Measurements from ENCODE around the gene METTL26.

DNA sequence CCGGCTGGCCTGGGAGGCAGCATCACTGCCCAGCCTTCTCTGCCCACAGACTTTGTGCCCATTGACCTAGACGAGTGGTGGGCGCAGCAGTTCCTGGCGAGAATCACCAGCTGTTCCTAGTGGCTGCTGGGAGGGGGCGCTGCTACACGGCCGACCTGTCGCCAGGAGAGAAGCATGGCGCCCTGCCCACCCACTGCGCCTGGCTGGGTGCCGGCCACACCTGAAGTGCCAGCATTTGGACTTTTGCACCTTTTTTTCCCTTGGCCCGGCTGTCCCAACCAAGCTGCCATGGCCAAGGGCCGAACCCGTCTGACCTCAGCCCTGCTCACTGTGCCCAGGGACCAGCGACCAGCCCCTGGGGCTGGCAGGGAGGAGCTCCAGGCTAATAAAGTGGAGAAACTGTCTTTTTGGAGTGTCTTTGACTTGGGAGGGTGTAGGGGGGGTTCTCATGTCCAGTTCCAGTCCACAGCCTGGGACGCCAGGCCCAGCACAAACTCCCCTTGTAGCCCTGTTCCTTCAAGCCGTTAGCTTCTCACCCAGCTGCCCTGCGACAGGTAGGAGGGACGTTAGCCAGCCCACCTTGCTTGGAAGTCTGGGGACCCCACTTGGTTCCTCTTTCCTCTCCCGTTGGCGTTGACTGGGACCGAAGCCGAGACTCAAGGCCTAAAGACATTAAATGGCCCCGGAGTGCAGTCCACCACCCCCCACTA, 12.1 kb upstream of the METTL26 start:
- TF ChIP-seq, protein P1, sequence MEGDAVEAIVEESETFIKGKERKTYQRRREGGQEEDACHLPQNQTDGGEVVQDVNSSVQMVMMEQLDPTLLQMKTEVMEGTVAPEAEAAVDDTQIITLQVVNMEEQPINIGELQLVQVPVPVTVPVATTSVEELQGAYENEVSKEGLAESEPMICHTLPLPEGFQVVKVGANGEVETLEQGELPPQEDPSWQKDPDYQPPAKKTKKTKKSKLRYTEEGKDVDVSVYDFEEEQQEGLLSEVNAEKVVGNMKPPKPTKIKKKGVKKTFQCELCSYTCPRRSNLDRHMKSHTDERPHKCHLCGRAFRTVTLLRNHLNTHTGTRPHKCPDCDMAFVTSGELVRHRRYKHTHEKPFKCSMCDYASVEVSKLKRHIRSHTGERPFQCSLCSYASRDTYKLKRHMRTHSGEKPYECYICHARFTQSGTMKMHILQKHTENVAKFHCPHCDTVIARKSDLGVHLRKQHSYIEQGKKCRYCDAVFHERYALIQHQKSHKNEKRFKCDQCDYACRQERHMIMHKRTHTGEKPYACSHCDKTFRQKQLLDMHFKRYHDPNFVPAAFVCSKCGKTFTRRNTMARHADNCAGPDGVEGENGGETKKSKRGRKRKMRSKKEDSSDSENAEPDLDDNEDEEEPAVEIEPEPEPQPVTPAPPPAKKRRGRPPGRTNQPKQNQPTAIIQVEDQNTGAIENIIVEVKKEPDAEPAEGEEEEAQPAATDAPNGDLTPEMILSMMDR (IDR thresholded peaks at IDR 0.05; ENCODE audit: low read length) = peak; percentile 74
- no peak for TF ChIP-seq EZH2 (optimal IDR thresholded peaks at IDR 0.05; ENCODE audit: low read depth, low read length)

All from MM.1S (cell line).